GM12875 (cell line): ENCODE measurements around the gene SELL.

Source experiments
- H3K4me3 ChIP-seq: one replicate; pipeline ENCODE4 v1.5.1; 2011; ENCODE audit warnings: low read depth, low read length, control low read depth
- CTCF ChIP-seq: IDR thresholded peaks from 2 replicates; pipeline ENCODE4 v1.5.1; 2011; ENCODE audit warnings: low read depth, mild to moderate bottlenecking, control low read depth, inconsistent platforms, low read length, moderate library complexity, borderline replicate concordance; ENCODE audit not compliant: insufficient read depth

Gene SELL

GRCh38 chr1:169653873-169654272, 57.5 kb downstream of the SELL start:
- H3K4me3 ChIP-seq: no peak overlapping the region
- no peak for TF ChIP-seq CTCF

- no peak for TF ChIP-seq CTCF
- H3K4me3 ChIP-seq: no peak overlapping the region
Measured at GRCh38 chr1:169651035-169651434, 60.4 kb downstream of the SELL start.

GRCh38 chr1:169650551-169650950, 60.9 kb downstream of the SELL start:
- H3K4me3 ChIP-seq: no peak overlapping the region
- no peak for TF ChIP-seq CTCF

- no peak overlapping the region for H3K4me3 ChIP-seq
- TF ChIP-seq CTCF: no peak
Measured at GRCh38 chr1:169648709-169649108, 62.7 kb downstream of the SELL start.

GRCh38 chr1:169648187-169648586, 63.2 kb downstream of the SELL start:
- no peak for TF ChIP-seq CTCF
- no peak overlapping the region for H3K4me3 ChIP-seq

- TF ChIP-seq CTCF: no peak
- no peak overlapping the region for H3K4me3 ChIP-seq
Measured at GRCh38 chr1:169647512-169647911, 63.9 kb downstream of the SELL start.

GRCh38 chr1:169644297-169644696, 67.1 kb downstream of the SELL start:
- H3K4me3 ChIP-seq: no peak overlapping the region
- no peak for TF ChIP-seq CTCF
